Mammary epithelial cell (primary cell): ENCODE data around the gene DDX49.

Source experiments
- EZH2 ChIP-seq: IDR thresholded peaks from 2 replicates; pipeline ENCODE4 v1.6.1; 2012; ENCODE audit warnings: low read length, inconsistent platforms, borderline replicate concordance
- TF ChIP-seq, protein P1 (sequence below), 2 donors: IDR thresholded peaks in 1 of 2; conservative IDR thresholded peaks in 1 of 2; 2 replicates each; pipeline ENCODE4 v1.5.1; 2011 to 2012; ENCODE audit warnings: inconsistent platforms in 2 of 2, low read length in 2 of 2, mild to moderate bottlenecking in 2 of 2, control low read depth in 1 of 2, low read depth in 1 of 2; ENCODE audit not compliant: insufficient read depth in 1 of 2; ENCODE audit errors: extremely low read depth in 1 of 2

DNA sequence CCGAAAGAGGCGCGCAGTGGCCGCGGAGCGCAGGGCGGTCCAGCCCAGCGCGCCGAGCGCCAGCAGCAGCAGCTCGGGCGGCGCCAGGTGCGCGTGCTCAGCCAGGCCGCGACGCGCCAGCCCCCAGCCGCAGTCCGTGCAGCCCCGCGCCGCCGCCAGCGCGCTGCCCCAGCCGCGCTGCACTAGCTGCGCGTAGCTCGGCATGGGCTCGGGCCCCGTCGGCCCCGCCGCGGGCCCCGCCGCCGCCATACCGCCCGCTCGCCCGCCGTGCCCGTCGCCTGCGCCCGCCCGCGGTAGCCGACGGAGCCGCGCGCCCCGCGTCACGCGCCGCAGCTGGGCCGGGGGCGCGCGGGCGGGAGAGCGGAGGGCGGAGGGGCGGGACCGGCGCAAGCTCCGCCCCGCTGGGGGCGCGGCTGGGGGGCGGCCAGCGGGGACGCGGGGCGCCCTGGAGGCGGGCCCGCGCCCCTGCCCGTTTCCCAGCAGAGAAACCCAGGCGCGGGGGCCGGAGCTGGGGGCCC lies 23.6 kb upstream of the DDX49 start, which contains the start of gene CERS1:
- no peak for TF ChIP-seq EZH2
- TF ChIP-seq, protein P1, sequence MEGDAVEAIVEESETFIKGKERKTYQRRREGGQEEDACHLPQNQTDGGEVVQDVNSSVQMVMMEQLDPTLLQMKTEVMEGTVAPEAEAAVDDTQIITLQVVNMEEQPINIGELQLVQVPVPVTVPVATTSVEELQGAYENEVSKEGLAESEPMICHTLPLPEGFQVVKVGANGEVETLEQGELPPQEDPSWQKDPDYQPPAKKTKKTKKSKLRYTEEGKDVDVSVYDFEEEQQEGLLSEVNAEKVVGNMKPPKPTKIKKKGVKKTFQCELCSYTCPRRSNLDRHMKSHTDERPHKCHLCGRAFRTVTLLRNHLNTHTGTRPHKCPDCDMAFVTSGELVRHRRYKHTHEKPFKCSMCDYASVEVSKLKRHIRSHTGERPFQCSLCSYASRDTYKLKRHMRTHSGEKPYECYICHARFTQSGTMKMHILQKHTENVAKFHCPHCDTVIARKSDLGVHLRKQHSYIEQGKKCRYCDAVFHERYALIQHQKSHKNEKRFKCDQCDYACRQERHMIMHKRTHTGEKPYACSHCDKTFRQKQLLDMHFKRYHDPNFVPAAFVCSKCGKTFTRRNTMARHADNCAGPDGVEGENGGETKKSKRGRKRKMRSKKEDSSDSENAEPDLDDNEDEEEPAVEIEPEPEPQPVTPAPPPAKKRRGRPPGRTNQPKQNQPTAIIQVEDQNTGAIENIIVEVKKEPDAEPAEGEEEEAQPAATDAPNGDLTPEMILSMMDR (conservative IDR thresholded peaks at IDR 0.05 in 1 of 2, IDR thresholded peaks at IDR 0.05 in 1 of 2; ENCODE audit: extremely low read depth in 1 of 2, insufficient read depth in 1 of 2, low read depth in 1 of 2, low read length in 2 of 2): no peak
